Breast epithelium (tissue), 4 donors: ENCODE measurements around the gene ZDHHC24. TPM values are rescaled to one million over a fixed set of nuclear protein-coding genes. Genes with fewer than 3 reads are reported as not detected.

Source experiments
- DNase-seq, 2 donors: peaks; one replicate each; pipeline ENCODE4 v3.0.0-alpha.2; 2019; ENCODE audit warnings: low spot score in 2 of 2
- H3K27ac ChIP-seq, 2 donors: fragments of 200-600 bp; sonication (generic) in 1 of 2; one replicate each; pipeline ENCODE4 v1.5.1; 2016 to 2019; ENCODE audit warnings: mild to moderate bottlenecking in 1 of 2
- H3K27me3 ChIP-seq, 2 donors: fragments of 200-600 bp; sonication (generic) in 1 of 2; one replicate each; pipeline versions ENCODE4 v1.5.1 to v1.6.0; 2017 to 2019; ENCODE audit warnings: control low read depth in 1 of 2, mild to moderate bottlenecking in 1 of 2
- H3K36me3 ChIP-seq: fragments of 200-600 bp; one replicate; pipeline ENCODE4 v1.5.1; 2019
- H3K4me1 ChIP-seq, 2 donors: fragments of 200-600 bp; sonication (generic); one replicate each; pipeline ENCODE4 v1.5.1; 2016 to 2019; ENCODE audit warnings: control low read depth in 1 of 2
- H3K4me3 ChIP-seq, 3 donors: fragments of 200-600 bp; sonication (generic); 1 replicate in 2 of 3; 2 replicates in 1 of 3; pipeline ENCODE4 v1.5.1; 2016 to 2019; ENCODE audit warnings: mild to moderate bottlenecking in 3 of 3, moderate library complexity in 2 of 3
- H3K9me3 ChIP-seq, 2 donors: fragments of 200-600 bp; sonication (generic) in 1 of 2; one replicate each; pipeline ENCODE4 v1.5.1; 2016 to 2019; ENCODE audit warnings: control low read depth in 1 of 2
- CTCF ChIP-seq, 3 donors: fragments of 450-650 bp; IDR thresholded peaks; one replicate each; pipeline ENCODE4 v1.5.1; 2016 to 2017; ENCODE audit warnings: antibody characterized with exemption in 3 of 3, mild to moderate bottlenecking in 3 of 3, moderate library complexity in 3 of 3
- POLR2A ChIP-seq: fragments of 450-650 bp; IDR thresholded peaks from one replicate; pipeline ENCODE4 v1.6.1; 2016; ENCODE audit warnings: antibody characterized with exemption, mild to moderate bottlenecking, moderate library complexity
- POLR2AphosphoS5 ChIP-seq, 3 donors: sonication (generic); formaldehyde crosslinking; IDR thresholded peaks; one replicate each; pipeline ENCODE4 v1.6.1; 2017; ENCODE audit warnings: antibody characterized with exemption in 3 of 3
- intact Hi-C: fragments of 100-400 bp; cut with DNase I; formaldehyde crosslinking; loops from one replicate; pipeline ENCODE4 v1.15.1; 2023; ENCODE audit warnings: low total_unique reads
- total RNA-seq, 3 donors: library from RNA; depleted of rRNA; stranded (reverse); fragments of >200 nt; gene quantifications; one replicate each; pipeline ENCODE4 v1.1.0, GENCODE V29; 2016

ZDHHC24 gene
- total RNA-seq, 3 donors from 2014 or later = 12.9 to 20.0 (median 14.1) TPM

GRCh38 chr11:66539170-66539869 lies 6.5 kb downstream of the ZDHHC24 start:
- Histone ChIP-seq H3K27me3 (no peaks in the 10 kb centered on the region), H3K27ac (no peak overlapping the region), H3K4me1 (no peaks in the 10 kb centered on the region), H3K36me3 (no peaks in the 10 kb centered on the region), H3K4me3 (no peak overlapping the region), H3K9me3 (no peaks in the 10 kb centered on the region)
- no peak for DNase-seq
- TF ChIP-seq CTCF (IDR thresholded peaks at IDR 0.05) (no peak), POLR2A (no peak), POLR2AphosphoS5 (IDR thresholded peaks at IDR 0.05) (no peak)
- intact Hi-C loops = no loop called here

- no peak for TF ChIP-seq POLR2AphosphoS5 (IDR thresholded peaks at IDR 0.05)
- TF ChIP-seq POLR2A = no peak
- no peak for TF ChIP-seq CTCF (IDR thresholded peaks at IDR 0.05)
- Histone ChIP-seq H3K4me1 (no peaks in the 10 kb centered on the region), H3K4me3 (no peak overlapping the region), H3K9me3 (no peaks in the 10 kb centered on the region), H3K36me3 (no peaks in the 10 kb centered on the region), H3K27me3 (no peaks in the 10 kb centered on the region), H3K27ac (no peak overlapping the region)
- intact Hi-C loops = no loop called here
- no peak for DNase-seq
These were observed 13.1 kb downstream of the ZDHHC24 start for GRCh38 chr11:66532784-66533183.

GRCh38 chr11:66531841-66532240 lies 14.0 kb downstream of the ZDHHC24 start:
- TF ChIP-seq CTCF (IDR thresholded peaks at IDR 0.05) = no peak
- TF ChIP-seq POLR2A = no peak
- no peak for TF ChIP-seq POLR2AphosphoS5 (IDR thresholded peaks at IDR 0.05)
- Histone ChIP-seq H3K36me3 (no peaks in the 10 kb centered on the region), H3K27me3 (no peaks in the 10 kb centered on the region), H3K4me1 (no peaks in the 10 kb centered on the region), H3K4me3 (no peak overlapping the region), H3K9me3 (no peaks in the 10 kb centered on the region), H3K27ac (no peak overlapping the region)
- no peak for DNase-seq
- intact Hi-C loops = no loop called here

GRCh38 chr11:66530927-66531709 lies 14.7 kb downstream of the ZDHHC24 start:
- TF ChIP-seq POLR2AphosphoS5 (IDR thresholded peaks at IDR 0.05) = no peak
- no peak for TF ChIP-seq POLR2A
- no peak for TF ChIP-seq CTCF (IDR thresholded peaks at IDR 0.05)
- H3K27me3 ChIP-seq = no peaks in the 10 kb centered on the region
- intact Hi-C loops = no loop called here
- no peak overlapping the region for H3K4me3 ChIP-seq
- H3K4me1 ChIP-seq = no peaks in the 10 kb centered on the region
- H3K36me3 ChIP-seq = no peaks in the 10 kb centered on the region
- DNase-seq = no peak
- H3K9me3 ChIP-seq = no peaks in the 10 kb centered on the region
- no peak overlapping the region for H3K27ac ChIP-seq

- H3K27me3 ChIP-seq = no peaks in the 10 kb centered on the region
- TF ChIP-seq CTCF (IDR thresholded peaks at IDR 0.05) = no peak
- no peak for TF ChIP-seq POLR2A
- no peak for TF ChIP-seq POLR2AphosphoS5 (IDR thresholded peaks at IDR 0.05)
- H3K9me3 ChIP-seq = no peaks in the 10 kb centered on the region
- no peaks in the 10 kb centered on the region for H3K4me1 ChIP-seq
- intact Hi-C loops = no loop called here
- H3K4me3 ChIP-seq = no peak overlapping the region
- no peaks in the 10 kb centered on the region for H3K36me3 ChIP-seq
- no peak for DNase-seq
- no peak overlapping the region for H3K27ac ChIP-seq
These were observed 16.2 kb downstream of the ZDHHC24 start for GRCh38 chr11:66529655-66530054.
